ENCODE data around the gene ZNF865. TPM values are rescaled to one million over a fixed set of nuclear protein-coding genes. Genes with fewer than 3 reads are reported as not detected.
A peak's percentile ranks its signal among the peaks of the same experiment; 100 is the strongest.

The ZNF865 gene
- total and polyA plus RNA-seq, 12 donors, result 0.72 to 24.7 (median 10.6) TPM

DNA sequence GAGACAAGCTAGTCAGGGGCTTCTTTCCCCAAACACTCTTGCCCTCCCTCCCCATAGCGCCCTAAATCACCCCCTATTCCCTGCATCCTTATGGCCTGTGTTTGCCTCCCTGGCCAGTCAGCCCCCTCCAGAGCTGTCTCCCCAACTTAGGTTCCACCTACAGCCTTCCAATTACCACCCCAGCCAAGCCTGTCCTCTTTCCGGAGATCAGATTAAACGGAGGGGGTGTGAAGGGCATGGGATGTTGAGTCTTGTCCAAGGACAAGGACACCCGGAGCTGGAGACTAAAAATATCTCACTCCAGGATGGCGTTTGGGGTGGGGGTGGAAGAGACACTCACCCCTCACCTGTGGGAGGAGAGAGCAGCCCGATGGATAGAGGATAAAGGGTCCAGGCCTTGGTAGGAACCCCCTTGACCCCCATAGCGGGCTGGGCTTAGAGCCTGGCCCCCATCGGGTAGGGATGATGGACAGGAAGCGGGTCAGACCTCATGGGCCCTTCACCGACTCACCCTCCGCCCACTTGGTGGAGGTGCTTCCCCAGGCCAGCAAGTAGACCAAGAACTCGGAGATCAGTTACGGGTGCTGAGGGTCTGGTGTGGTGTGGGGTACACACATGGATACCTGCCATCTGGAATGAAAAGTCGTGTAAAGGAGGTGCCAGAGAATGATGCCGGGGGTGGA lies 6.0 kb downstream of the ZNF865 start:
- peak in 3 of 7 donors; percentile 32 to 48 (median 47) for DNase-seq
- intact Hi-C loops (cut with DNase I), result no loop called here
- 41 to 52% (median 48%) methylated on average over 10 to 15 of the region's 15 CpGs for WGBS, 4 donors
- no peak for TF ChIP-seq POLR2A (IDR thresholded peaks at IDR 0.05)
- TF ChIP-seq, protein P1, sequence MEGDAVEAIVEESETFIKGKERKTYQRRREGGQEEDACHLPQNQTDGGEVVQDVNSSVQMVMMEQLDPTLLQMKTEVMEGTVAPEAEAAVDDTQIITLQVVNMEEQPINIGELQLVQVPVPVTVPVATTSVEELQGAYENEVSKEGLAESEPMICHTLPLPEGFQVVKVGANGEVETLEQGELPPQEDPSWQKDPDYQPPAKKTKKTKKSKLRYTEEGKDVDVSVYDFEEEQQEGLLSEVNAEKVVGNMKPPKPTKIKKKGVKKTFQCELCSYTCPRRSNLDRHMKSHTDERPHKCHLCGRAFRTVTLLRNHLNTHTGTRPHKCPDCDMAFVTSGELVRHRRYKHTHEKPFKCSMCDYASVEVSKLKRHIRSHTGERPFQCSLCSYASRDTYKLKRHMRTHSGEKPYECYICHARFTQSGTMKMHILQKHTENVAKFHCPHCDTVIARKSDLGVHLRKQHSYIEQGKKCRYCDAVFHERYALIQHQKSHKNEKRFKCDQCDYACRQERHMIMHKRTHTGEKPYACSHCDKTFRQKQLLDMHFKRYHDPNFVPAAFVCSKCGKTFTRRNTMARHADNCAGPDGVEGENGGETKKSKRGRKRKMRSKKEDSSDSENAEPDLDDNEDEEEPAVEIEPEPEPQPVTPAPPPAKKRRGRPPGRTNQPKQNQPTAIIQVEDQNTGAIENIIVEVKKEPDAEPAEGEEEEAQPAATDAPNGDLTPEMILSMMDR (IDR thresholded peaks at IDR 0.05), result no peak
- H3K27ac ChIP-seq, result peak overlapping the region in 2 of 5 donors; percentile 32 to 42
- H3K36me3 ChIP-seq (replicated peaks in 1 of 2), result peaks cover 0 to 14% of the 10 kb centered on the region in 2 donors
- no peaks in the 10 kb centered on the region for H3K9me3 ChIP-seq (replicated peaks in 1 of 3)
- no peaks in the 10 kb centered on the region for H3K27me3 ChIP-seq
- no peak overlapping the region for H3K4me3 ChIP-seq
- peaks cover 13 to 28% of the 10 kb centered on the region in 2 donors for H3K4me1 ChIP-seq (replicated peaks in 1 of 2)

DNA sequence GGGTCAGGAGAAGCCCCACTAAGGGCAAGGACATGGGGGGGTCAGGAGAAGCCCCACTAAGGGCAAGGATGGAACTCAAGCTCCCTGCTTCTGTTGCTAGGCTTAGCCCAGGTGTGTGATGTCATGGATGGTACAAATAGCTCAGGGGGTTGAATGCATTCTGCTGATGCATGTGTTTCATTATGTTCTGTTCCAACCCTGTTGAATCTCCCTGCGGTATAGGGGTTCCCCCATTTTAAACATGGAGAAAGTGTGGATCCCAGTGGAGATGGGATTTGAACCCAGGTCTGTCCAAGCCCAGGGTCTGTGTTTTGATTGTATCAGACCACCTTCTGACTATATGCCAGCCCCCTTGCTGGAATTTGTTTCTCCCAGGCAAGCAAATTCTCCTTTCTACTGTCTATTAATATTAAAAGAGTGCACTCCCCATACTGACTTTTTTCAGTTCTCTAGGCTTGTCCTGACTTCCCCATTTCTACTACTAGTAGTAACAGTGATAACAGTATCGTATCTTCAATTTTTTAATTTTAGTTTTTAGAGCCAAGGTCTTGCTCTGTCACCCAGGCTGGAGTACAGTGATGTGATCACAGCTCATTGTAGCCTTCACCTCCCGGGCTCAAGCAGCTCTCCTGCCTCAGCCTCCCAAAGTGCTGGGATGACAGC lies 6.7 kb downstream of the ZNF865 start:
- Histone ChIP-seq H3K27ac (peak overlapping the region in 2 of 5 donors; percentile 17 to 42), H3K4me3 (no peak overlapping the region), H3K9me3 (replicated peaks in 1 of 3) (no peaks in the 10 kb centered on the region), H3K36me3 (replicated peaks in 1 of 2) (peaks cover 0 to 18% of the 10 kb centered on the region in 2 donors), H3K27me3 (no peaks in the 10 kb centered on the region), H3K4me1 (replicated peaks in 1 of 2) (peaks cover 10 to 21% of the 10 kb centered on the region in 2 donors)
- DNase-seq, result no peak
- WGBS, 4 donors, result 43 to 67% (median 53%) methylated on average over 3 of the region's 3 CpGs
- intact Hi-C loops (cut with DNase I), result no loop called here
- TF ChIP-seq POLR2A (IDR thresholded peaks at IDR 0.05), result no peak
- TF ChIP-seq, protein P1 (IDR thresholded peaks at IDR 0.05), result no peak

DNA sequence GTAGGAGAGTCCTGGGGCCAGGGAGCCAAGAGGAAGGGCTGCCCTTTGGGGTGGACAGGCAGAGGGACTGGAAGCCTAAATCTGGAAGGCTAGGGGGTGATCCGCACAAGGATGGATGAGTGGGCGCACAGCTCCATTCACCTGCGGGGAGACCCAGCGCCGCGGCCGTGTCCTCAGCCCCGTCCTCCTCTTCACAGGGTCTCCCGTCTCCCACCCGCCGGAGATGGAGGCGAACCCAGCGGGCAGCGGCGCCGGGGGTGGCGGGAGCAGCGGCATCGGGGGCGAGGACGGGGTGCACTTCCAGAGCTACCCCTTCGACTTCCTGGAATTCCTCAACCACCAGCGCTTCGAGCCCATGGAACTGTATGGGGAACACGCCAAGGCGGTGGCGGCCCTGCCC lies 7.9 kb downstream of the ZNF865 start:
- intact Hi-C loops (cut with DNase I), result no loop called here
- TF ChIP-seq, protein P1 (IDR thresholded peaks at IDR 0.05), result no peak
- TF ChIP-seq POLR2A (IDR thresholded peaks at IDR 0.05), result no peak
- H3K36me3 ChIP-seq (replicated peaks in 1 of 2), result peaks cover 0 to 26% of the 10 kb centered on the region in 2 donors
- no peak overlapping the region for H3K27ac ChIP-seq
- 94 to 97% (median 96%) methylated on average over 17 to 27 of the region's 27 CpGs for WGBS, 4 donors
- H3K9me3 ChIP-seq (replicated peaks in 1 of 3), result no peaks in the 10 kb centered on the region
- H3K27me3 ChIP-seq, result no peaks in the 10 kb centered on the region
- DNase-seq, result no peak
- H3K4me3 ChIP-seq, result no peak overlapping the region
- H3K4me1 ChIP-seq (replicated peaks in 1 of 2), result peaks cover 10 to 20% of the 10 kb centered on the region in 2 donors

DNA sequence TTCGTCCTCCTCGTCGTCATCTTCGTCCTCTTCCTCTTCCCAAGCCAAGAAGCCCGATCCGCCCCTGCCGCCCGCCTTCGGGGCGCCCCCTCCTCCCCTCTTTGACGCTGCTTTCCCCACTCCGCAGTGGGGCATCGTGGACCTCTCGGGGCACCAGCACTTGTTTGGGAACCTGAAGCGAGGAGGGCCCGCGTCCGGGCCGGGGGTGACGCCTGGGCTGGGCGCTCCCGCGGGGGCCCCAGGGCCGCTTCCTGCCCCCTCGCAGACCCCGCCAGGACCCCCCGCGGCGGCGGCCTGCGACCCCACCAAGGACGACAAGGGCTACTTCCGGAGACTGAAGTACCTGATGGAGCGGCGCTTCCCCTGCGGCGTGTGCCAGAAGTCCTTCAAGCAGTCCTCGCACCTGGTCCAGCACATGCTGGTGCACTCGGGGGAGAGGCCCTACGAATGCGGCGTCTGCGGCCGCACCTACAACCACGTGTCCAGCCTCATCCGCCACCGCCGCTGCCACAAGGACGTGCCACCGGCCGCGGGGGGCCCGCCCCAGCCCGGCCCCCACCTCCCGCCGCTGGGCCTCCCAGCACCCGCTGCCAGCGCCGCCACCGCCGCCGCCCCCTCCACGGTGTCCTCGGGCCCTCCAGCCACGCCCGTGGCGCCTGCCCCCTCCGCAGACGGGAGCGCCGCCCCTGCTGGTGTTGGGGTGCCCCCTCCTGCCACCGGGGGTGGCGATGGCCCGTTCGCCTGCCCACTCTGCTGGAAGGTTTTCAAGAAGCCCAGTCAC lies 8.7 kb downstream of the ZNF865 start:
- Histone ChIP-seq H3K9me3 (replicated peaks in 1 of 3) (no peaks in the 10 kb centered on the region), H3K4me3 (no peak overlapping the region), H3K4me1 (replicated peaks in 1 of 2) (peaks cover 10 to 23% of the 10 kb centered on the region in 2 donors), H3K27ac (no peak overlapping the region), H3K27me3 (no peaks in the 10 kb centered on the region), H3K36me3 (replicated peaks in 1 of 2) (peaks cover 0 to 26% of the 10 kb centered on the region in 2 donors)
- WGBS, 4 donors, result 84 to 91% (median 89%) methylated on average over 33 to 75 of the region's 75 CpGs
- intact Hi-C loops (cut with DNase I), result no loop called here
- TF ChIP-seq, protein P1 (IDR thresholded peaks at IDR 0.05), result no peak
- TF ChIP-seq POLR2A (IDR thresholded peaks at IDR 0.05), result no peak
- DNase-seq, result no peak

Data from adrenal gland (tissue), 12 donors.